ENCODE data around the gene AKAP17A. TPM values are rescaled to one million over a fixed set of nuclear protein-coding genes. Genes with fewer than 3 reads are reported as not detected.

AKAP17A gene
- total RNA-seq, 1 experiment from 2014 or later, result 35.4 TPM

- intact Hi-C loops (cut with micrococcal nuclease), result no loop called here
- RAD21 ChIA-PET (ENCODE audit: low non-redundant PET in 1 of 2, low total read pairs in 2 of 2, uncharacterized antibody in 2 of 2, unreplicated experiment in 2 of 2), result no interaction called here
- ATAC-seq (no peak), DNase-seq (ENCODE audit: low read depth, low spot score) (no peak)
- no peak overlapping the region for H3K9ac ChIP-seq (ENCODE audit: low read length)
- H4K20me1 ChIP-seq (ENCODE audit: insufficient read depth), result no peaks in the 10 kb centered on the region
- H3K79me2 ChIP-seq (ENCODE audit: insufficient read depth, low read length), result no peaks in the 10 kb centered on the region
- no peaks in the 10 kb centered on the region for H3K9me3 ChIP-seq (ENCODE audit: control insufficient read depth in 1 of 2, insufficient read depth in 1 of 2, low read depth in 1 of 2, low read length in 2 of 2)
- no peak overlapping the region for H2AFZ ChIP-seq (ENCODE audit: low read depth, low read length, poor library complexity, severe bottlenecking)
- no peaks in the 10 kb centered on the region for H3K27me3 ChIP-seq (ENCODE audit: insufficient read depth, low read length)
- CTCF ChIA-PET, result no interaction called here
- H3K4me3 ChIP-seq (replicated peaks in 1 of 2; ENCODE audit: low read depth in 1 of 2, low read length in 2 of 2), result no peak overlapping the region
- no TSS peak for BruUV-seq (replicated peaks)
- no peak overlapping the region for H3K4me2 ChIP-seq (ENCODE audit: low read length)
- no peaks in the 10 kb centered on the region for H3K9me2 ChIP-seq (ENCODE audit: insufficient read depth)
- no peak overlapping the region for H3K27ac ChIP-seq (ENCODE audit: low read depth, low read length)
- POLR2A ChIA-PET, result no interaction called here
- H3K36me3 ChIP-seq (ENCODE audit: control insufficient read depth in 1 of 2, insufficient read depth in 2 of 2, low read length in 2 of 2), result no peaks in the 10 kb centered on the region
- H3K4me1 ChIP-seq (ENCODE audit: control insufficient read depth in 1 of 2, insufficient read depth in 2 of 2, low read length in 2 of 2), result no peaks in the 10 kb centered on the region
- no peak for TF ChIP-seq EZH2phosphoT487 (IDR thresholded peaks at IDR 0.05; ENCODE audit: borderline replicate concordance)
- TF ChIP-seq YY1 (IDR thresholded peaks at IDR 0.05; ENCODE audit: extremely low read depth, insufficient replicate concordance, low read depth, low read length), result no peak
- TF ChIP-seq, protein P1, sequence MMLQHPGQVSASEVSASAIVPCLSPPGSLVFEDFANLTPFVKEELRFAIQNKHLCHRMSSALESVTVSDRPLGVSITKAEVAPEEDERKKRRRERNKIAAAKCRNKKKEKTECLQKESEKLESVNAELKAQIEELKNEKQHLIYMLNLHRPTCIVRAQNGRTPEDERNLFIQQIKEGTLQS (IDR thresholded peaks at IDR 0.05), result no peak
- TF ChIP-seq, protein P2, sequence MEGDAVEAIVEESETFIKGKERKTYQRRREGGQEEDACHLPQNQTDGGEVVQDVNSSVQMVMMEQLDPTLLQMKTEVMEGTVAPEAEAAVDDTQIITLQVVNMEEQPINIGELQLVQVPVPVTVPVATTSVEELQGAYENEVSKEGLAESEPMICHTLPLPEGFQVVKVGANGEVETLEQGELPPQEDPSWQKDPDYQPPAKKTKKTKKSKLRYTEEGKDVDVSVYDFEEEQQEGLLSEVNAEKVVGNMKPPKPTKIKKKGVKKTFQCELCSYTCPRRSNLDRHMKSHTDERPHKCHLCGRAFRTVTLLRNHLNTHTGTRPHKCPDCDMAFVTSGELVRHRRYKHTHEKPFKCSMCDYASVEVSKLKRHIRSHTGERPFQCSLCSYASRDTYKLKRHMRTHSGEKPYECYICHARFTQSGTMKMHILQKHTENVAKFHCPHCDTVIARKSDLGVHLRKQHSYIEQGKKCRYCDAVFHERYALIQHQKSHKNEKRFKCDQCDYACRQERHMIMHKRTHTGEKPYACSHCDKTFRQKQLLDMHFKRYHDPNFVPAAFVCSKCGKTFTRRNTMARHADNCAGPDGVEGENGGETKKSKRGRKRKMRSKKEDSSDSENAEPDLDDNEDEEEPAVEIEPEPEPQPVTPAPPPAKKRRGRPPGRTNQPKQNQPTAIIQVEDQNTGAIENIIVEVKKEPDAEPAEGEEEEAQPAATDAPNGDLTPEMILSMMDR (IDR thresholded peaks at IDR 0.05 in 2 of 3, conservative IDR thresholded peaks at IDR 0.05 in 1 of 3; ENCODE audit: borderline replicate concordance in 1 of 3, insufficient read depth in 1 of 3, low read depth in 2 of 3, low read length in 2 of 3), result no peak
- TF ChIP-seq, protein P3, sequence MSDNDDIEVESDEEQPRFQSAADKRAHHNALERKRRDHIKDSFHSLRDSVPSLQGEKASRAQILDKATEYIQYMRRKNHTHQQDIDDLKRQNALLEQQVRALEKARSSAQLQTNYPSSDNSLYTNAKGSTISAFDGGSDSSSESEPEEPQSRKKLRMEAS (IDR thresholded peaks at IDR 0.05), result no peak
- no peak for TF ChIP-seq SIN3A (IDR thresholded peaks at IDR 0.05; ENCODE audit: low read depth)
- TF ChIP-seq SRF (IDR thresholded peaks at IDR 0.05; ENCODE audit: low read depth), result no peak
- TF ChIP-seq ZFX (IDR thresholded peaks at IDR 0.05), result no peak
- TF ChIP-seq TCF7L2 (IDR thresholded peaks at IDR 0.05; ENCODE audit: borderline replicate concordance, extremely low read depth, insufficient read depth, insufficient read length), result no peak
- TF ChIP-seq POLR2A (IDR thresholded peaks at IDR 0.05; ENCODE audit: borderline replicate concordance, extremely low read depth, insufficient read depth, insufficient read length), result no peak
- TF ChIP-seq POLR2AphosphoS5 (IDR thresholded peaks at IDR 0.05; ENCODE audit: low read depth, low read length), result no peak
- TF ChIP-seq ELF1 (IDR thresholded peaks at IDR 0.05; ENCODE audit: borderline replicate concordance, low read depth), result no peak
- no peak for TF ChIP-seq REST (IDR thresholded peaks at IDR 0.05; ENCODE audit: low read depth)
- TF ChIP-seq CBX3 (IDR thresholded peaks at IDR 0.05; ENCODE audit: low read depth), result no peak
- TF ChIP-seq, protein P4, sequence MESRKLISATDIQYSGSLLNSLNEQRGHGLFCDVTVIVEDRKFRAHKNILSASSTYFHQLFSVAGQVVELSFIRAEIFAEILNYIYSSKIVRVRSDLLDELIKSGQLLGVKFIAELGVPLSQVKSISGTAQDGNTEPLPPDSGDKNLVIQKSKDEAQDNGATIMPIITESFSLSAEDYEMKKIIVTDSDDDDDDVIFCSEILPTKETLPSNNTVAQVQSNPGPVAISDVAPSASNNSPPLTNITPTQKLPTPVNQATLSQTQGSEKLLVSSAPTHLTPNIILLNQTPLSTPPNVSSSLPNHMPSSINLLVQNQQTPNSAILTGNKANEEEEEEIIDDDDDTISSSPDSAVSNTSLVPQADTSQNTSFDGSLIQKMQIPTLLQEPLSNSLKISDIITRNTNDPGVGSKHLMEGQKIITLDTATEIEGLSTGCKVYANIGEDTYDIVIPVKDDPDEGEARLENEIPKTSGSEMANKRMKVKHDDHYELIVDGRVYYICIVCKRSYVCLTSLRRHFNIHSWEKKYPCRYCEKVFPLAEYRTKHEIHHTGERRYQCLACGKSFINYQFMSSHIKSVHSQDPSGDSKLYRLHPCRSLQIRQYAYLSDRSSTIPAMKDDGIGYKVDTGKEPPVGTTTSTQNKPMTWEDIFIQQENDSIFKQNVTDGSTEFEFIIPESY (IDR thresholded peaks at IDR 0.05; ENCODE audit: extremely low read depth, insufficient replicate concordance, low read length), result no peak
- TF ChIP-seq CEBPB (IDR thresholded peaks at IDR 0.05; ENCODE audit: low read depth), result no peak
- no peak for TF ChIP-seq FOSL1 (IDR thresholded peaks at IDR 0.05; ENCODE audit: low read depth)
- TF ChIP-seq EGR1 (IDR thresholded peaks at IDR 0.05; ENCODE audit: low read depth), result no peak
These were observed 30.2 kb upstream of the AKAP17A start for GRCh38 chrX:1561164-1561563.
